Urinary bladder (tissue), 4 donors: ENCODE data around the gene CTH. TPM values are rescaled to one million over a fixed set of nuclear protein-coding genes. Genes with fewer than 3 reads are reported as not detected.

Experiments used
- DNase-seq: peaks from one replicate; pipeline ENCODE4 v3.0.0-alpha.2; 2015; ENCODE audit errors: extremely low spot score
- H3K27ac ChIP-seq: one replicate; pipeline ENCODE4 v1.5.1; 2013; ENCODE audit warnings: low read depth, mild to moderate bottlenecking, moderate library complexity
- H3K36me3 ChIP-seq: one replicate; pipeline ENCODE4 v1.6.1; 2013; ENCODE audit warnings: mild to moderate bottlenecking, moderate library complexity; ENCODE audit not compliant: insufficient read depth
- H3K4me1 ChIP-seq: one replicate; pipeline ENCODE4 v1.6.1; 2013; ENCODE audit warnings: mild to moderate bottlenecking, moderate library complexity; ENCODE audit not compliant: insufficient read depth
- H3K4me3 ChIP-seq: one replicate; pipeline ENCODE4 v1.5.1; 2013; ENCODE audit warnings: low read depth, low read length
- WGBS: extraction: QIAGEN DNeasy Blood & Tissue Kit; methylation state at CpG from one replicate; pipeline ENCODE4 v1.1.7; 2013; 5-methylcytosine and 5-hydroxymethylcytosine counted together
- polyA plus RNA-seq: library from polyadenylated mRNA; stranded (reverse); fragments of 200-250 nt; gene quantifications from one replicate; pipeline ENCODE4 v1.2.3, GENCODE V29; 2013
- total RNA-seq: library from RNA; depleted of rRNA; stranded (reverse); fragments of >200 nt; gene quantifications from one replicate; pipeline ENCODE4 v1.2.3, GENCODE V29; 2014
- donor health status: healthy with polysubstance abuse.
- donor health status: healthy.

Gene CTH
- total and polyA plus RNA-seq, 2 donors: 3.8 TPM

- no peak overlapping the region for H3K4me3 ChIP-seq
- no peaks in the 10 kb centered on the region for H3K36me3 ChIP-seq
- H3K27ac ChIP-seq: no peak overlapping the region
- DNase-seq: no peak
- 85% methylated on average over 7 of the region's 7 CpGs for WGBS
- no peaks in the 10 kb centered on the region for H3K4me1 ChIP-seq
Observed at GRCh38 chr1:70426154-70427131, 15.4 kb downstream of the CTH start.

- Histone ChIP-seq H3K36me3 (no peaks in the 10 kb centered on the region), H3K27ac (no peak overlapping the region), H3K4me1 (no peaks in the 10 kb centered on the region), H3K4me3 (no peak overlapping the region)
- WGBS: 60% methylated on average over 3 of the region's 3 CpGs
- DNase-seq: no peak
Observed at GRCh38 chr1:70427976-70428375, 16.9 kb downstream of the CTH start.

GRCh38 chr1:70429219-70429618 is 18.2 kb downstream of the CTH start:
- no peak for DNase-seq
- Histone ChIP-seq H3K27ac (no peak overlapping the region), H3K4me3 (no peak overlapping the region), H3K4me1 (no peaks in the 10 kb centered on the region), H3K36me3 (no peaks in the 10 kb centered on the region)
- WGBS: 78% methylated on average over 2 of the region's 2 CpGs

GRCh38 chr1:70429757-70430156 is 18.7 kb downstream of the CTH start:
- Histone ChIP-seq H3K27ac (no peak overlapping the region), H3K4me1 (no peaks in the 10 kb centered on the region), H3K4me3 (no peak overlapping the region), H3K36me3 (no peaks in the 10 kb centered on the region)
- no peak for DNase-seq
- 98% methylated on average over 1 of the region's 1 CpG for WGBS

- Histone ChIP-seq H3K27ac (no peak overlapping the region), H3K36me3 (no peaks in the 10 kb centered on the region), H3K4me3 (no peak overlapping the region), H3K4me1 (no peaks in the 10 kb centered on the region)
- 89% methylated on average over 2 of the region's 2 CpGs for WGBS
- no peak for DNase-seq
Observed at GRCh38 chr1:70431317-70431716, 20.2 kb downstream of the CTH start.

GRCh38 chr1:70431874-70432273 is 20.8 kb downstream of the CTH start:
- DNase-seq: no peak
- Histone ChIP-seq H3K36me3 (no peaks in the 10 kb centered on the region), H3K4me3 (no peak overlapping the region), H3K27ac (no peak overlapping the region), H3K4me1 (no peaks in the 10 kb centered on the region)
- 84% methylated on average over 3 of the region's 3 CpGs for WGBS

GRCh38 chr1:70434253-70434859 is 23.3 kb downstream of the CTH start:
- no peak overlapping the region for H3K4me3 ChIP-seq
- H3K36me3 ChIP-seq: no peaks in the 10 kb centered on the region
- no peak overlapping the region for H3K27ac ChIP-seq
- WGBS: 100% methylated on average over 1 of the region's 1 CpG
- DNase-seq: no peak
- H3K4me1 ChIP-seq: no peaks in the 10 kb centered on the region

- Histone ChIP-seq H3K4me3 (no peak overlapping the region), H3K36me3 (no peaks in the 10 kb centered on the region), H3K27ac (no peak overlapping the region), H3K4me1 (no peaks in the 10 kb centered on the region)
- no peak for DNase-seq
- 43% methylated on average over 6 of the region's 6 CpGs for WGBS
Observed at GRCh38 chr1:70436622-70437251, 25.7 kb downstream of the CTH start.

- no peak overlapping the region for H3K4me3 ChIP-seq
- no peaks in the 10 kb centered on the region for H3K4me1 ChIP-seq
- WGBS: 86% methylated on average over 2 of the region's 2 CpGs
- no peak overlapping the region for H3K27ac ChIP-seq
- no peak for DNase-seq
- no peaks in the 10 kb centered on the region for H3K36me3 ChIP-seq
Observed at GRCh38 chr1:70438529-70438928, 27.5 kb downstream of the CTH start.

GRCh38 chr1:70440642-70441391 is 29.7 kb downstream of the CTH start:
- H3K4me1 ChIP-seq: no peaks in the 10 kb centered on the region
- no peak overlapping the region for H3K27ac ChIP-seq
- no peak for DNase-seq
- H3K4me3 ChIP-seq: no peak overlapping the region
- WGBS: 91% methylated on average over 2 of the region's 2 CpGs
- H3K36me3 ChIP-seq: no peaks in the 10 kb centered on the region

GRCh38 chr1:70441392-70442035 is 30.4 kb downstream of the CTH start:
- no peak overlapping the region for H3K4me3 ChIP-seq
- H3K36me3 ChIP-seq: no peaks in the 10 kb centered on the region
- H3K27ac ChIP-seq: no peak overlapping the region
- H3K4me1 ChIP-seq: no peaks in the 10 kb centered on the region
- DNase-seq: no peak
- 80% methylated on average over 5 of the region's 5 CpGs for WGBS

GRCh38 chr1:70442490-70442889 is 31.4 kb downstream of the CTH start:
- no peak overlapping the region for H3K27ac ChIP-seq
- H3K36me3 ChIP-seq: no peaks in the 10 kb centered on the region
- no peak overlapping the region for H3K4me3 ChIP-seq
- H3K4me1 ChIP-seq: no peaks in the 10 kb centered on the region
- WGBS: 73% methylated on average over 2 of the region's 2 CpGs
- no peak for DNase-seq

- Histone ChIP-seq H3K4me3 (no peak overlapping the region), H3K27ac (no peak overlapping the region), H3K36me3 (no peaks in the 10 kb centered on the region), H3K4me1 (no peaks in the 10 kb centered on the region)
- 65% methylated on average over 1 of the region's 1 CpG for WGBS
- no peak for DNase-seq
Observed at GRCh38 chr1:70443739-70444138, 32.7 kb downstream of the CTH start.
